Measurements from ENCODE around the gene BCL2L13. TPM values are rescaled to one million over a fixed set of nuclear protein-coding genes. Genes with fewer than 3 reads are reported as not detected.

The BCL2L13 gene
- total and polyA plus RNA-seq, 2 experiments from 2014 or later: 35.3 to 61.5 TPM

DNA sequence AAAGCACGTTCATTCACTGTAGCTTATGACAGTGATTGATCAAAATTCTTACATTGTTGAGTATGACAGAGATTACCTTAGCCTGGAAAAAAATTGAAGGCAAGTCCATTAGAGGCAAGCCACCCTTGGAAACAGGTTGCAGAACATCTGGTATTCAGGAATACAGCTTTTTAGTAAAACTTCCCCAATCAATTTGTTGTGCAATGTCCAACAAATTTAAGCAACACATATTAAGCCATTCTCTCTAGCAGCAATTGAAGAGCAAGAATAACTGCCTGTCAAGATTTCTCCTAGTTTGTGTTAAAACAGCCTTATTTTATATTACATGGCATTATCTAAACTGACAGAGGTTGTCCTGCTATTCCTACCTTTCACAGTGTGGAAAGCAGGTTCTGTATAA is 37.0 kb downstream of the BCL2L13 start:
- TF ChIP-seq, protein P1, sequence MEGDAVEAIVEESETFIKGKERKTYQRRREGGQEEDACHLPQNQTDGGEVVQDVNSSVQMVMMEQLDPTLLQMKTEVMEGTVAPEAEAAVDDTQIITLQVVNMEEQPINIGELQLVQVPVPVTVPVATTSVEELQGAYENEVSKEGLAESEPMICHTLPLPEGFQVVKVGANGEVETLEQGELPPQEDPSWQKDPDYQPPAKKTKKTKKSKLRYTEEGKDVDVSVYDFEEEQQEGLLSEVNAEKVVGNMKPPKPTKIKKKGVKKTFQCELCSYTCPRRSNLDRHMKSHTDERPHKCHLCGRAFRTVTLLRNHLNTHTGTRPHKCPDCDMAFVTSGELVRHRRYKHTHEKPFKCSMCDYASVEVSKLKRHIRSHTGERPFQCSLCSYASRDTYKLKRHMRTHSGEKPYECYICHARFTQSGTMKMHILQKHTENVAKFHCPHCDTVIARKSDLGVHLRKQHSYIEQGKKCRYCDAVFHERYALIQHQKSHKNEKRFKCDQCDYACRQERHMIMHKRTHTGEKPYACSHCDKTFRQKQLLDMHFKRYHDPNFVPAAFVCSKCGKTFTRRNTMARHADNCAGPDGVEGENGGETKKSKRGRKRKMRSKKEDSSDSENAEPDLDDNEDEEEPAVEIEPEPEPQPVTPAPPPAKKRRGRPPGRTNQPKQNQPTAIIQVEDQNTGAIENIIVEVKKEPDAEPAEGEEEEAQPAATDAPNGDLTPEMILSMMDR (IDR thresholded peaks at IDR 0.05; ENCODE audit: low read depth, low read length): no peak
- no peak overlapping the region for H3K27ac ChIP-seq

DNA sequence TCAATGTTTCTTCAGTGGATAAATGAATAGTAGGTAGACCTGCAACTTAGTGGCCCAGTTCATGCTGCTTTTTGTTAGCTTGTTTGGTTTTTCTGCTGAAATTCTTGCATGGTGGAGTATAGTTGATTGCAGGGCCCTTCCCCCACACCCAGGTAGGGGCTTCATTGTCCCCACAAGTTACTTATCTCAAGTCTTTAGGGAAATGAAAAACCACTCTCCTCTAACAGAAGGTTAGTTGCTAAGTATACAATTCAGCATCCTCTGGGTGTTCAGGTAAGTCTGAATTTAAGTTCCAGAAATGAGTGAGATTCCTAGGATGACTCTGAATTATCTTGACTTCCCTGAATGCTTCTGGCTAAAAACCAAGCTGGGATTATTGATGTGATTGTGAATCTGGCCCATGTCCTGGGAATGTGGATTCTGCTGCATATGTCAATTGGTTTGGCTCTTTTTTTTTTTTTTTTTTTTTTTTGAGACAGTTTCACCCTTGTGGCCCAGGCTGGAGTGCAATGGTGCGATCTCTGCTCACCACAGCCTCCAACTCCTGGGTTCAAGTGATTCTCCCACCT is 40.3 kb downstream of the BCL2L13 start:
- no peaks in the 10 kb centered on the region for H3K4me1 ChIP-seq (ENCODE audit: low read depth)
- TF ChIP-seq, protein P1 (IDR thresholded peaks at IDR 0.05; ENCODE audit: low read depth, low read length): no peak
- H3K36me3 ChIP-seq: no peaks in the 10 kb centered on the region
- no peaks in the 10 kb centered on the region for H3K27me3 ChIP-seq
- no peak for DNase-seq (ENCODE audit: low read depth in 1 of 2, low spot score in 1 of 2)
- no peak overlapping the region for H3K27ac ChIP-seq
- H3K4me3 ChIP-seq: no peak overlapping the region
- no peaks in the 10 kb centered on the region for H3K9me3 ChIP-seq (ENCODE audit: low read depth)

More for the DNA sequence above, 37.0 kb downstream of the BCL2L13 start:
- no peaks in the 10 kb centered on the region for H3K27me3 ChIP-seq
- no peak for DNase-seq (ENCODE audit: low read depth in 1 of 2, low spot score in 1 of 2)
- no peaks in the 10 kb centered on the region for H3K9me3 ChIP-seq (ENCODE audit: low read depth)
- H3K4me3 ChIP-seq: no peak overlapping the region
- H3K36me3 ChIP-seq: peaks cover 4% of the 10 kb centered on the region
- H3K4me1 ChIP-seq (ENCODE audit: low read depth): no peaks in the 10 kb centered on the region

DNA sequence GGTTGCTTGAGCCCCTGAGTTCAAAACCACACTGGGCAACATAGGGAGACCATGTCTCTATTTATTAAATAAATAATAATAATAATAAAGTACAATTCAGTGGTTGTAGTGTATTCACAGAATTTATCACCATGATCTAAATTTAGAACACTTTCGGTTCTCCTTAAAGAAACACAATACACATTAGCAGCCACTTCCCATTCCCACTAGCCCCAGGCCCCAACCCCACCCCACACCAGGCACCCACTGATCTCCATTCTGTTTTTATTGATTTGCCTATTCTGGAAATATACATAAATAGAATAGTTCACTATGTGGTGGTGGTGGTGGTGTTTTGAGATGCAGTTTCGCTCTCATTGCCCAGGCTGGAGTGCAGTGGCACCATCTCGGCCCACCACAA is 45.7 kb downstream of the BCL2L13 start:
- Histone ChIP-seq H3K4me3 (no peak overlapping the region), H3K4me1 (ENCODE audit: low read depth) (no peaks in the 10 kb centered on the region), H3K27me3 (no peaks in the 10 kb centered on the region), H3K36me3 (peaks cover 6% of the 10 kb centered on the region), H3K9me3 (ENCODE audit: low read depth) (no peaks in the 10 kb centered on the region), H3K27ac (no peak overlapping the region)
- TF ChIP-seq, protein P1 (IDR thresholded peaks at IDR 0.05; ENCODE audit: low read depth, low read length): no peak
- DNase-seq (ENCODE audit: low read depth in 1 of 2, low spot score in 1 of 2): no peak

DNA sequence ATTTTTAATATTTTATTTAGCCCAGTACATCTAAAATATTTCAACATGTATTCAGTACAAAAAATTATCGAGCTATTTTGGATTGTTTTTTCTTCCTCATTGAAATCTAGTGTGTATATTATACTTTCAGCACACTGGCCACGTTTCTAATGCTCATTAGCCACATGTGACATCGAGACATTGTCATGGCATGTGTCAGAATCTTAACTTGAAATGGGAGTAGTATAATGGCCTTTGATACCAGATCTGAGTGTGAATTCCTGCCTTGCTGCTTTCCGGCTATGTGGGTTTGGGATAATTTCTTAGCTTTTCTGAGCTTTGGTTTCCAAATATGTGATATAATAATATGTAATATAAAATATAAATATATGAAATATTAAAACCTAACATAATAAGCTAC is 54.3 kb downstream of the BCL2L13 start:
- TF ChIP-seq, protein P1 (IDR thresholded peaks at IDR 0.05; ENCODE audit: low read depth, low read length): no peak
- no peak for DNase-seq (ENCODE audit: low read depth in 1 of 2, low spot score in 1 of 2)
- H3K27ac ChIP-seq: peak overlapping the region; percentile 77
- no peak overlapping the region for H3K4me3 ChIP-seq
- peaks cover 21% of the 10 kb centered on the region for H3K4me1 ChIP-seq (ENCODE audit: low read depth)
- H3K36me3 ChIP-seq: peaks cover 7% of the 10 kb centered on the region
- H3K27me3 ChIP-seq: no peaks in the 10 kb centered on the region
- no peaks in the 10 kb centered on the region for H3K9me3 ChIP-seq (ENCODE audit: low read depth)

DNA sequence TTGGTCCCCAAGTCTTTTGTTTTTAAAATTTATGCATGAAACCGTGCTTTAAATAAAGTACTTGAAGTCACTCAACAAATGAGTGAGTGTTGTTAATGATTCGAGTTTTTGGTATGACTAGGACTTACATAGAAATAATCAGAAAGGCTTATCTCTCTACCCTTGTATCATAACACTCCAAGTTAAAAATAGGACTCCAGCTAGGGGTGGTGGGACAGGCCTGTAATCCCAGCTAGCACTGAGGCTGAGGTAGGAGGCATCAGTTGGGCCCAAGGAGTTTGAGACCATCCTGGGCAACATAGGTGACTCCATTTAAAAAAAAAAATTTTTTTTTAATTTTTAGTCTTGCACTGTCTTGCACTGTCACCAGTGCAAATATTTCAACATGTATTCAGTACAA is 55.6 kb downstream of the BCL2L13 start:
- H3K4me1 ChIP-seq (ENCODE audit: low read depth): peaks cover 21% of the 10 kb centered on the region

More for the DNA sequence above, 55.6 kb downstream of the BCL2L13 start:
- DNase-seq (ENCODE audit: low read depth in 1 of 2, low spot score in 1 of 2): peak in 1 of 2 donors; percentile 52
- Histone ChIP-seq H3K9me3 (ENCODE audit: low read depth) (no peaks in the 10 kb centered on the region), H3K27me3 (no peaks in the 10 kb centered on the region), H3K27ac (peak overlapping the region; percentile 35), H3K36me3 (peaks cover 7% of the 10 kb centered on the region), H3K4me3 (no peak overlapping the region)
- TF ChIP-seq, protein P1 (IDR thresholded peaks at IDR 0.05; ENCODE audit: low read depth, low read length): no peak
